ENCODE data around the gene PSMC5. TPM values are rescaled to one million over a fixed set of nuclear protein-coding genes. Genes with fewer than 3 reads are reported as not detected.

Gene PSMC5
- total RNA-seq, 4 donors from 2014 or later = 79.5 to 110 (median 95.7) TPM

DNA sequence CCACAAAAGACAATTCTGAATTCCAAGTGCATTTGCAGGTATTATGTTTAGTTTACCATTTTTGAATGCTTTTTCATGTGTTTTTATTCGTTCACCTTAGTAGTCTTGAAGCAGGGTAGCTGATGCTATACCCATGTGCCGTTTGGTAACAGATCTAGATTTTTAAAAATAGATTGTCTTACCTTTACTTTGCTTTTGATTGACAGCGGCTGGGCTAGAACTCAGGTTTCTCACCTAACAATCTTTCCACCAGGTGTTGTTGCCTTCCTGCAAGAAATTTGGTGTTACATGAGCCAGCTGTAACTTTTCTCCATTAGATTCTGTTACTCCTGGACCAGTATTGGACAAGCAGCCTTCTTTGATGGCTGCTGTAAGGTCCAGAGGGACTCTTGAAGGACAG lies 1.7 kb downstream of the PSMC5 start:
- H3K27me3 ChIP-seq = no peaks in the 10 kb centered on the region
- H3K4me1 ChIP-seq = peaks cover 0 to 62% (median 24%) of the 10 kb centered on the region in 3 donors
- TF ChIP-seq, protein P1, sequence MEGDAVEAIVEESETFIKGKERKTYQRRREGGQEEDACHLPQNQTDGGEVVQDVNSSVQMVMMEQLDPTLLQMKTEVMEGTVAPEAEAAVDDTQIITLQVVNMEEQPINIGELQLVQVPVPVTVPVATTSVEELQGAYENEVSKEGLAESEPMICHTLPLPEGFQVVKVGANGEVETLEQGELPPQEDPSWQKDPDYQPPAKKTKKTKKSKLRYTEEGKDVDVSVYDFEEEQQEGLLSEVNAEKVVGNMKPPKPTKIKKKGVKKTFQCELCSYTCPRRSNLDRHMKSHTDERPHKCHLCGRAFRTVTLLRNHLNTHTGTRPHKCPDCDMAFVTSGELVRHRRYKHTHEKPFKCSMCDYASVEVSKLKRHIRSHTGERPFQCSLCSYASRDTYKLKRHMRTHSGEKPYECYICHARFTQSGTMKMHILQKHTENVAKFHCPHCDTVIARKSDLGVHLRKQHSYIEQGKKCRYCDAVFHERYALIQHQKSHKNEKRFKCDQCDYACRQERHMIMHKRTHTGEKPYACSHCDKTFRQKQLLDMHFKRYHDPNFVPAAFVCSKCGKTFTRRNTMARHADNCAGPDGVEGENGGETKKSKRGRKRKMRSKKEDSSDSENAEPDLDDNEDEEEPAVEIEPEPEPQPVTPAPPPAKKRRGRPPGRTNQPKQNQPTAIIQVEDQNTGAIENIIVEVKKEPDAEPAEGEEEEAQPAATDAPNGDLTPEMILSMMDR (IDR thresholded peaks at IDR 0.05) = no peak
- TF ChIP-seq POLR2A (IDR thresholded peaks at IDR 0.05) (no peak), POLR2AphosphoS5 (IDR thresholded peaks at IDR 0.05) (no peak), EP300 (IDR thresholded peaks at IDR 0.05) (no peak)
- H3K27ac ChIP-seq = peak overlapping the region in 3 of 4 donors; percentile 85 to 89 (median 87)
- no peak overlapping the region for H3K4me3 ChIP-seq
- WGBS, 2 donors (ENCODE audit: low coverage in 1 of 2) = 94 to 95% methylated on average over 3 of the region's 3 CpGs
- ATAC-seq = no peak
- H3K9me3 ChIP-seq = no peaks in the 10 kb centered on the region
- H3K36me3 ChIP-seq = peaks cover 0 to 69% of the 10 kb centered on the region in 2 donors

DNA sequence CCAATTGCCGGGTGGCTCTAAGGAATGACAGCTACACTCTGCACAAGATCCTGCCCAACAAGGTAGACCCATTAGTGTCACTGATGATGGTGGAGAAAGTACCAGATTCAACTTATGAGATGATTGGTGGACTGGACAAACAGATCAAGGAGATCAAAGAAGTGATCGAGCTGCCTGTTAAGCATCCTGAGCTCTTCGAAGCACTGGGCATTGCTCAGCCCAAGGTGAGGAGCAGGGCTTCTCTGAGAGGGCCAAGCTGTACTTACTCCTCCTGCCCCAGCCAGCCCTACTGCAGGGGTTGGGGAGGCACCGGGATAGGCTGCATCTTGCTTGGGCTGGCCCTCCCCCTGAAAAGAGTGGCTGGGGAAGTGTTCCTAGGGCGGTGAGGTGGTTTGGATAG lies 3.0 kb downstream of the PSMC5 start:
- H3K36me3 ChIP-seq = peaks cover 0 to 69% of the 10 kb centered on the region in 2 donors
- H3K9me3 ChIP-seq = no peaks in the 10 kb centered on the region
- TF ChIP-seq, protein P1 (IDR thresholded peaks at IDR 0.05) = no peak
- TF ChIP-seq POLR2AphosphoS5 (IDR thresholded peaks at IDR 0.05) = no peak
- no peak for TF ChIP-seq EP300 (IDR thresholded peaks at IDR 0.05)
- TF ChIP-seq POLR2A (IDR thresholded peaks at IDR 0.05) = no peak
- ATAC-seq = no peak
- H3K27me3 ChIP-seq = no peaks in the 10 kb centered on the region
- peak overlapping the region in 3 of 4 donors; percentile 30 to 89 (median 85) for H3K27ac ChIP-seq
- no peak overlapping the region for H3K4me3 ChIP-seq
- H3K4me1 ChIP-seq = peaks cover 0 to 65% (median 24%) of the 10 kb centered on the region in 3 donors
- WGBS, 2 donors (ENCODE audit: low coverage in 1 of 2) = 80 to 83% methylated on average over 1 to 3 of the region's 5 CpGs

DNA sequence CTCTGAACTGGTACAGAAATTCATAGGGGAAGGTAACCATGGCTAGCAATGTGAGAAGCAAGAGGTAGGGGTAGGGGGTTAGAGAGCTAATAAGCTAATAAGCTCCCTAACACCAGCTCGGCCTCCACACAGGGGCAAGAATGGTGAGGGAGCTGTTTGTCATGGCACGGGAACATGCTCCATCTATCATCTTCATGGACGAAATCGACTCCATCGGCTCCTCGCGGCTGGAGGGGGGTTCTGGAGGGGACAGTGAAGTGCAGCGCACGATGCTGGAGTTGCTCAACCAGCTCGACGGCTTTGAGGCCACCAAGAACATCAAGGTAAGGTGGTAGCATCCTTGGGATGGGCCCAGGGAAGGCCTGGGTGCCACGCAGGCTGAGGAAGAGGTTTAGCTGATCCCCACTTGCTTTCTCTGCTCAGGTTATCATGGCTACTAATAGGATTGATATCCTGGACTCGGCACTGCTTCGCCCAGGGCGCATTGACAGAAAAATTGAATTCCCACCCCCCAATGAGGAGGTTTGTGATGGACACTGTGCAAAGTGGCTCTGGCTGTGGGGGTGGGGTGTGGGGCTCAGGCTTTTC lies 3.8 kb downstream of the PSMC5 start:
- Histone ChIP-seq H3K9me3 (no peaks in the 10 kb centered on the region), H3K4me3 (no peak overlapping the region), H3K36me3 (peaks cover 0 to 71% of the 10 kb centered on the region in 2 donors), H3K4me1 (peaks cover 0 to 65% (median 19%) of the 10 kb centered on the region in 3 donors), H3K27me3 (no peaks in the 10 kb centered on the region), H3K27ac (peak overlapping the region in 2 of 4 donors; percentile 12 to 89)
- ATAC-seq = no peak
- TF ChIP-seq, protein P1 (IDR thresholded peaks at IDR 0.05) = no peak
- TF ChIP-seq POLR2A (IDR thresholded peaks at IDR 0.05) (no peak), POLR2AphosphoS5 (IDR thresholded peaks at IDR 0.05) (no peak)
- 69 to 70% methylated on average over 6 to 11 of the region's 15 CpGs for WGBS, 2 donors (ENCODE audit: low coverage in 1 of 2)

DNA sequence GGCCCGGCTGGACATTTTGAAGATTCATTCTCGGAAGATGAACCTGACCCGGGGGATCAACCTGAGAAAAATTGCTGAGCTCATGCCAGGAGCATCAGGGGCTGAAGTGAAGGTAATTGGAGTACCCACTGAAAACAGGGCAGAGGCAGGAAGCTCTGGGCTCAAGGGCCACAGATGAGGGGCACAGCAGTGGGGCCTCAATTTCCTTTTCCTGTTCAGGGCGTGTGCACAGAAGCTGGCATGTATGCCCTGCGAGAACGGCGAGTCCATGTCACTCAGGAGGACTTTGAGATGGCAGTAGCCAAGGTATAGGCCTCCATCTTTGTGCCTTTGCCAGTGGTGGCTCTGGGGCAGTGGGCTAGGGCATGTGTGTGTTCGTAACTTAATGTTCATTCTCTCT lies 4.3 kb downstream of the PSMC5 start:
- TF ChIP-seq POLR2A (IDR thresholded peaks at IDR 0.05) (no peak), POLR2AphosphoS5 (IDR thresholded peaks at IDR 0.05) (no peak), EP300 (IDR thresholded peaks at IDR 0.05) (no peak)
- TF ChIP-seq, protein P1 (IDR thresholded peaks at IDR 0.05) = no peak
- no peak for ATAC-seq
- Histone ChIP-seq H3K9me3 (no peaks in the 10 kb centered on the region), H3K4me3 (no peak overlapping the region), H3K27me3 (no peaks in the 10 kb centered on the region), H3K27ac (peak overlapping the region in 2 of 4 donors; percentile 12 to 27), H3K36me3 (peaks cover 0 to 76% of the 10 kb centered on the region in 2 donors), H3K4me1 (peaks cover 0 to 64% (median 16%) of the 10 kb centered on the region in 3 donors)
- WGBS, 2 donors (ENCODE audit: low coverage in 1 of 2) = 60 to 73% methylated on average over 1 of the region's 8 CpGs

DNA sequence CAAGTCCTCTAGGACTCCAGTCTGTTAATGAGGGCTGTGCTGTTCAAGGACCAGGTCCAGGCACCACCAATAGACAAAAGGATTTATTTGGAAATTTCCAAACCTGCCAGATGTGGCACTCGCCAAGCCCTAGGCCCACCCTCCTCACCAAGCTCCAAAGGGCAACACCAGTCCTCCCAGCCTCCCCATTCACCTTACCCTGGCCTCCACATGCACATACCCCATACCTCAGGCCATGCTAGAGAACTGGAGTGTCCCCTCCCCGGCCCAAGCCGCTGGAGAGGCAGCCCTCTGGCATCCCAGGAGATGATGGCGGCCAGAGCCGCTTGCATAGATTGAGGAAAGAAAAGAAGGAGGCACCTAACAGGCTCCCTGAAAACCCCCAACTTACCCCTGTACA lies 4.8 kb downstream of the PSMC5 start:
- ATAC-seq = no peak
- H3K27me3 ChIP-seq = no peaks in the 10 kb centered on the region
- peaks cover 0 to 69% (median 17%) of the 10 kb centered on the region in 3 donors for H3K4me1 ChIP-seq
- H3K36me3 ChIP-seq = peaks cover 0 to 81% of the 10 kb centered on the region in 2 donors
- no peak for TF ChIP-seq EP300 (IDR thresholded peaks at IDR 0.05)
- TF ChIP-seq POLR2AphosphoS5 (IDR thresholded peaks at IDR 0.05) = no peak
- TF ChIP-seq POLR2A (IDR thresholded peaks at IDR 0.05) = no peak
- TF ChIP-seq, protein P1 (IDR thresholded peaks at IDR 0.05) = no peak
- no peak overlapping the region for H3K4me3 ChIP-seq
- no peak overlapping the region for H3K27ac ChIP-seq
- no CpG with 5 or more reads among the region's 5 CpGs for WGBS, 2 donors (ENCODE audit: low coverage in 1 of 2)
- no peaks in the 10 kb centered on the region for H3K9me3 ChIP-seq

Measured in gastroesophageal sphincter (tissue), 4 donors.